HG02870 (cell line): ENCODE measurements around the gene MARCO.
A peak's percentile ranks its signal among the peaks of the same experiment; 100 is the strongest.

ENCODE experiments used
- ATAC-seq: cut with Tn5 transposase; IDR thresholded peaks from one replicate; pipeline ENCODE4 v1.9.1; 2021; ENCODE audit warnings: mild to moderate bottlenecking, moderate library complexity; ENCODE audit not compliant: unreplicated experiment

MARCO gene

DNA sequence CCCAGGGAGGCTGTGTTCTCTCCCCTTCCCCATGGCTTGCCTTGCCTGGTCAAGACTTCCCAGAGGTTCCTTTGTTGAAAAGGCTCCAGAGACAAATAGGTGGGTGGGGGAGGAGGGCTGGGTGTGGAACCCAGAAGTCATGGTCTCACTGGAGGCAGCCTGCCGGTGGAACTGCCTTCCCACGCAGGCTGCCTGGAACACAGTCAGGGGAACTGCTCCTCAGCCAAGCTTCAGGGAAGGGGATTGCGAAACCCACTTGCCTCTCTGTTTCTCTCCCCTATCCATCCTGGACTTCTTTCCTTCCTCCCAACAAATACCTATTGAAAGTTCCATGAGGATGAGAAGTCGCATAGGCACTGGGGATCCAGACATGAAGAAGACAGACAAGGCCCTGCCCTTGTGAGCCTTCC is 31.6 kb downstream of the MARCO start:
- no peak for ATAC-seq

- no peak for ATAC-seq
Measured at GRCh38 chr2:118974103-118974993, 32.4 kb downstream of the MARCO start.

GRCh38 chr2:118975133-118975532 is 33.1 kb downstream of the MARCO start:
- ATAC-seq: no peak

DNA sequence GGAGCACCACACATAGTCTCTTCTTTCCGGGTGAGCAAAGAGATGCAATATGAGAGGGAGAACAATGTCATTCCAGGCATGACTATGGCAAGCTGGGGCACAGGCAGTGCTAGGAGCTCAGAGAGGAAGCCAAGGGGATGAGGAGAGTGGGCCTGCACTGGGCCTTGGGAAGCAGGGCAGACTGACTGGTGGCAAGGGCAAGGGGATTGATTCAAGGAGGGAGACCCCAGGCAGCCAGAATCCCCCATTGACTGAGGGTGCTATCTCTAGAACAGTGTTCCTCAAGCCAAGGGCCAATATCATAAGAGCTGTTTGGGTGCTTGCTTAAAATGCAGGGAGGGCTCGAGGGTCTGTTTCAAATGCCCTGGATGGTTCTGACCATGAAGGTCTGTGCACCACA is 36.1 kb downstream of the MARCO start:
- ATAC-seq: no peak

DNA sequence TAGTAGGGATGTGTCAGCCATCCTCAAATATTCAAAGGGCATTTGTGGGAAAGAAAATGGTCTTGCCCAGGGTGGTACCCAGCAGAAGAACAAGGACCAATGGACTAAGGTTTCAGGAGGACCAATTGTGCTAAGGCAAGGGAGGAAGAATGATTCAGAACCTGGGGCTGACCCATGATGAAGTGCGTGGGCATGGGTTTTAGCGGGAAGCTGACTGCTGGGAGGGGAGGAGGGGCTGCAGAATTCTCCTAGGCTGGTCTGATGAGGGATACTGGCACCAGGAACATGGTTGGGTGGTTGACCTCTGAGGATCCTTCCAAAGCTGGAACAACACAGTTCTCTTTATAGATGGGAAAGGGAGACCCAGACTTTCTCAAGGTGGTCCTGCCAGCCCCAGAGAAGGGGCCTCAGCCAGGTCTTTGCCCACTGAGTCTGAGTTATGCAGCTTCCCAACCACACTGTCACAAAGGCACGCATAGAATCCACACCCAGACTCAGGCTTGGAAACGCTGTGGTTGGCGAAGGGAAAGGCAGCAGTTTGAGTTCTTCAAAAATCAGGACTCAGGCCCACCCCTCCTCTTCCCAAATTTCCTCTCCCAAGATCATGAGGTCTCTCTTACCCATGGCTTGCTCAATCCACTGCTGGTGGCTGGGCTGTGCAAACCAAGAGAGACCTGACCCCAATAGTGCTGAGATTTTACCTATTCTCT is 37.3 kb downstream of the MARCO start:
- no peak for ATAC-seq

GRCh38 chr2:118980022-118980421 is 38.0 kb downstream of the MARCO start:
- ATAC-seq: no peak

GRCh38 chr2:118980573-118980972 is 38.6 kb downstream of the MARCO start:
- no peak for ATAC-seq

GRCh38 chr2:118981632-118982031 is 39.6 kb downstream of the MARCO start:
- no peak for ATAC-seq

DNA sequence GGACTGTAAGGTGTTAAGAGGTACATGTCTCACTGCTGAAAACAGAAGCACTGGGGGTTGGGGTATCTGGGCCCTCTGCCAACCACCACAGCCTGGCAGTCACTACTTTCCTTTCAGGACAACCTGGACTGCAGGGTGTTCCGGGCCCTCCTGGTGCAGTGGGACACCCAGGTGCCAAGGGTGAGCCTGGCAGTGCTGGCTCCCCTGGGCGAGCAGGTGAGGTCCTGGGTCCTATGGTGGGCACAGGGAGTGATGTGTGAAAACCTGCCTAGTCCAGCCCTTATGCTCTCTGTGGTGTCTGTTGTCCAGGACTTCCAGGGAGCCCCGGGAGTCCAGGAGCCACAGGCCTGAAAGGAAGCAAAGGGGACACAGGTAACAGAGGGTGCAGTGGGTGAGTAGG is 40.0 kb downstream of the MARCO start:
- ATAC-seq: no peak

GRCh38 chr2:118983133-118983532 is 41.1 kb downstream of the MARCO start:
- ATAC-seq: no peak

DNA sequence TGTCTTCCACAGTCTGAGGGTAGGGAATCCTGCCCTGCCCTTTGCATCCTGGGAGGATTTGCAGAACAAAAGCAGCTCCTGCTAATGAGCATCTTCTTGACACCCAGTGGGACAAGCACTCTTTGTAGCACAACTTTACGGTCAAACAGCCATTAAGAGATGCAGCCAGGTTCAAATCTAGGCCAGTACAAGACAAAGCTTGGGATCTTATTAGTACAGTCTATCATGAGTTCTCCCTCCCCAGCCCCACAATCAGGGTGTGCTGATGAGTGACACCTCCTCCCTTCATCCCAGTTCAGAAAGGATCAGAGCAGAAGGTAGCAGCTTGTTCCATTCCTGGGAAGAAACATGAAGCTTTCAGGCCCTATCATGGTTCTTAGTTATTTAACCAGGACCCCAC is 41.9 kb downstream of the MARCO start:
- no peak for ATAC-seq

- no peak for ATAC-seq
Measured at GRCh38 chr2:118986738-118987137, 44.7 kb downstream of the MARCO start.

- no peak for ATAC-seq
Measured at GRCh38 chr2:118987886-118988285, 45.9 kb downstream of the MARCO start.

DNA sequence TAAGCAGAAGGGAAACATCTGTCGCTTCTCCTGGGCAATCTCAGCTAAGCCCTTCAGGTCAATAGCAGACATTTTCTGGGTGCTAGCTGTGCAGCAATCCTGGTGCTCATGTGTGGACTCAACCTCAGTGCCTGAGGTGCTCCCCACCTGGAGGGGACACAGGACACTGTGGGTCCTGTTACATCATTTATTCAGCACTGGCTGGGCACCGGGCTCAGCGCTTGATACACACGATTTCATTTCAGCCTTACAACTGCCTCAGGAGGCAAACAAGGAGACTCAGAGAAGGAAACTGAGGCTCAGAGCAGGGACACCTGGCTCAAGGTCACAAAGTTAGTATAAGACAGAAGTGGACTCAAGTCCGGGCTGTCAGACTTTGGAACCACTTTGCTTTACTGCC is 46.7 kb downstream of the MARCO start:
- no peak for ATAC-seq

DNA sequence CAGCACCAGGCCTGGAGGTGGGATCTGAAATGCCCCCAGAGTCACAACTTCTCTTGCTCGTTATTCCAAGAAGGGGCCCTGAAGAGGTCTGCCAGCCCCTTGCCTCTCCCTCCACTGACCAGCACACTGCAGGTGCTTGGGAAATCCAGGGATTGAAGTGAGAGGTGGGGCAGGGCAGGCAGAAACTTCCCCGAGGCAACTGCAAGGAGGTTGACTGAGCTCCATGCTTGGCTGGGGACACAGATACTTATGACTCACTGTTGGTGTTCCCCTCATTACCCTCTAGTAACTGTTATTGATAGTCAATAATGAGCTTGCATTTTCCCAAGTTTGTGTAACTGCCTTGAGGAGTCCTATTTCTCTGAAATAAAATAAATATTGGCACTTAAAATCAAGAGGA is 47.5 kb downstream of the MARCO start:
- peak; percentile 73 for ATAC-seq

GRCh38 chr2:118990757-118991545 is 49.0 kb downstream of the MARCO start:
- no peak for ATAC-seq

- ATAC-seq: no peak
Measured at GRCh38 chr2:118991554-118991953, 49.6 kb downstream of the MARCO start.

- ATAC-seq: no peak
Measured at GRCh38 chr2:118992740-118993391, 50.9 kb downstream of the MARCO start.

DNA sequence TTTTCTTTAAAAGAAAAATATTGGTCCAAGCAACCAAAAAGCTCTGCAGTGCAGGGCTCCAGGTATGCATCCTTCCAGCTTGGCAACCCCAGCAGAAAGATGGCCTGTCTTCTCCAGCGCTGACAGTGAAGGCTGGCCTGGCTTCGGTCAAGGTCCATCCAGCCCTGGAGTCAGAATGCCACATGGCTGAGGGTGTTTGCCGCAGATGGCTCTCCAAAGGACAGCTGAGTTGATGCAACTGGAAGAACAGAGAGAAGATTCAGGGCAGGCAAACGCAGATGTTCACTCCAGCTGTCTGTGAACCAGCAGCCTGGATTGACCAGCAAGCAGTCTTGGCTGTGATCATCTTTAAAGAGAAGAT is 51.4 kb downstream of the MARCO start:
- ATAC-seq: no peak

DNA sequence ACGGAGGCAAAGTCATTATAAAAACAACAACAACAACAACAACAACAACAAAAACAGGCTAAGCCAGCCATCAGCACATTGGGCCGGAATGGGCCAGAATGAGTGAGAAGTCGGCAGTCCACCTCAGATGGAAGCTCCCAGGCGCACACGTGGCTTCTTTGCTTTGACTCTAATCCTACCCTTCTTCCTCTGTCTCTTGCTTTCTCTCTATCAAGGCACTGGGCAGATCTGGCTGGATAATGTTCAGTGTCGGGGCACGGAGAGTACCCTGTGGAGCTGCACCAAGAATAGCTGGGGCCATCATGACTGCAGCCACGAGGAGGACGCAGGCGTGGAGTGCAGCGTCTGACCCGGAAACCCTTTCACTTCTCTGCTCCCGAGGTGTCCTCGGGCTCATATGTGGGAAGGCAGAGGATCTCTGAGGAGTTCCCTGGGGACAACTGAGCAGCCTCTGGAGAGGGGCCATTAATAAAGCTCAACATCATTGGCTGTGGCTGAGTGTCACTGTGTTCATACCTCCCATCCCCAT is 52.2 kb downstream of the MARCO start:
- ATAC-seq: no peak

GRCh38 chr2:118994778-118995177 is 52.8 kb downstream of the MARCO start:
- ATAC-seq: no peak
